ENCODE measurements around the gene DLL1.
A peak's percentile ranks its signal among the peaks of the same experiment; 100 is the strongest.

Gene DLL1

GRCh38 chr6:170248861-170249600, 41.8 kb downstream of the DLL1 start:
- DNase-seq = no peak

DNA sequence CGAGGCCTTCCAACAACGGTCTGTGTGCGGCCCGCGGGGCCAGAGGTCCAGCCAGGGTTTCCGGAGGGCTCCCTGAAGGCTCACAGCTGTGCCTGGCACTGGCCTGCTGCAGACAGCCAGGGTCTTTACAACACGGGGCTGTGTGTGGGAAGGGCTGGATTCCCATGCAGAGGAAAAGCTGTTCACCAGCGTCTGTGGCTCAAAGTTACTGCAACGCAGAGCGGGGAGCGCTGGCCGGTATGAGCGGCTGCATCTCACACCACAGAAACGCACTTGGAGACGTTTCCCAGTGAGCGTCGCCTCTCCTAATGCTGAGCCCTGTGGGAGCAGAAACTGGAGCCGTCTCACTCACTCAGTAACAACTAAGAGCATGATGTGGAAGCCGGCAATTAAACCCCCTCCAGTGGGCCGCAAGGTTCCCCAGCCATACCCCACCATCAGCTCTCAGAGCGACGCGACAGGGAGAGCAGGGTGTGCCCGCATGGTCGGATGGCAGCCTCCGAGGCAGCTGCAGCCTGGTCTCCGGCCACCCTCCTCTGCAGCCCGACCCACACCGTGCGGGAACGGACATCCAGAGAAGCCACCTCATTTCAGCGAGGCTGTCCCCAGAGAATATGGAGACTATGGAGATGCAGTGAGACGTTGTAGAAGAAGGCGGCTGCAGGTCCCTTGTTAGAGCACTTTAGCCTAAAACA, 42.6 kb downstream of the DLL1 start:
- no peak for DNase-seq

DNA sequence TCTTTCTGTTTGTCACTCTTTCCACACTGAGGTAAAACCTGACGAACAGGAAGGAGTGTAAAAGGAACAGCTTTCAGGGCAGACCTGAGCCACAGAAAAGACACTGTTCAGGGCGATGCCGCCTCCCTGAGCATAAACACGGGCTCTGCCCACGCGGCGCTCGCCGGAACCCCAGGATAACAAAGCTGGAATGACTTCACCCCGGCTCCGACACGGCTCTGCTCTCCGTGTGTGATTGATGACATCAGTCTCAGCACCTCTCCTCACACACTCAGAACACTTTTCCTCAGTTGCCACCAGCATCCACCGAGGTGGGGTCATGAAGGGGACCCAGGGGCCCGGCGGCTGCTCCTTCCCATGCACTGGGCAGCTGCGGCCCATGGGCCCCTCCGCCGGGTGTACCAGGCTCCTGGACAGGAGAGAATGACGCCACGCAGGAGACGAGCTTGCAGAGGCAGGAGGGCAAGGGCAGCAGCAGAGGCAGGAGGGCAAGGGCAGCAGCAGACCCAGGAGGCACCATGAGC, 43.6 kb downstream of the DLL1 start:
- no peak for DNase-seq

DNA sequence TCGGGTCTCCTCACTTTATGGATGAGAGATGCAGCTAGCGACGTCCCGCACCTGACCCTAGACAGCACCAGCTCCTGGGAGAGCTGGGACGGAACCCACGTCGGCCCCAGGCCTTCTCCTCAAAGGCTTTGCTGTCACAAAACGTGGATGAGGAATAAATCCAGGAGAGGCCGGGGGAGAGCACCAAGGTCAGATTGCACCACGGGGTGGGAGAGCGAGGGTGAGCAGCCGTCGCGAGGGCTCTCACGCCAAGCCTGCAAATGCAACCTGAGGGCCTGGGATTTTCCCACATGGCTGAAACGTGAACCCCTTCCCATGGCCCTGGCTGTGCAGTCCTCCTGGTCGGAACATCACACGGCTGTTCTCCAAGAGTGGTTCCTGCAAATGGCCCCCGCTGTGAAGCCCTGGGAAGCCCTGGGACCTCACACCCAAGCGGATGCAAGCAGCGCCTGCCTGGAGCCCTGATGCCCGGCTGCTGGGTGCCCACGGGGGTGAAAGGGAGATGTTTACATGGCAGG, 45.3 kb downstream of the DLL1 start:
- no peak for DNase-seq

DNA sequence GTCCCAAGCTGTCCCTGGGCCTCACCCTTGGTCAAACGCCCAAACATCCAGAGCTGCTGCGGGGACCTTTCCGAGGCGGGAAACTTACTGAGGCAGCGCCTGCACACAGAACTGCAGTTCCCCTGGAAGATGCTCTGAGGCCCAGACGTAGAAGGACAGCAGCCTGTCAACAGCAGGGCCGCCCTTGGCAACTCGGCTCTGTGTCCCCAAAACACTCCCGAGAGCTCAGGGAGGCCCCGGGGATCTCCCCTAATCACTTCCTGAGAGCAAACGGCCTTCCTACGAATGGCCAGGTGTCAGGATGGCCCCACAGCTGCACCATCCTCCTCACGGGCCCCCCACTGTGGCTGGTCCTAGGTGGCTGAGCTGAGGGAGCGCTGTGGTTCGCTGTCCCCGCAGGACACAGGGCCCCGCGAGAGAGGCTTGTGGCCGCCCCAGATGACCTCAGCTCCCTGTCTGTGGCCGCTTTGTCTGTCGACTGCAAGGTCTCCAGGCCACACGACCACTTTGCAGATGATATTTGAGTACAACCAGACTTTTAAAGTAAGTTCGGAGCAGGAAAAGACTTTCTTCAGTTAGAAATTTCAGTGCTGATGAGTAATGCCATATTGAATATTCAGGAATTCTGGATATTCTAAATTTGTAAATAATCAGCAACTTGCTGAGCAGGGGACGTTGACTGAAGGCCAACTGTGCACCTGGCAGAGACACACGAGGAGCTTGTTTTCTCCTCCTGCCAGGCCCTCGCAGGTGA, 46.0 kb downstream of the DLL1 start:
- DNase-seq = peak; percentile 32

GRCh38 chr6:170243791-170244291, 47.0 kb downstream of the DLL1 start:
- peak; percentile 96 for DNase-seq

DNA sequence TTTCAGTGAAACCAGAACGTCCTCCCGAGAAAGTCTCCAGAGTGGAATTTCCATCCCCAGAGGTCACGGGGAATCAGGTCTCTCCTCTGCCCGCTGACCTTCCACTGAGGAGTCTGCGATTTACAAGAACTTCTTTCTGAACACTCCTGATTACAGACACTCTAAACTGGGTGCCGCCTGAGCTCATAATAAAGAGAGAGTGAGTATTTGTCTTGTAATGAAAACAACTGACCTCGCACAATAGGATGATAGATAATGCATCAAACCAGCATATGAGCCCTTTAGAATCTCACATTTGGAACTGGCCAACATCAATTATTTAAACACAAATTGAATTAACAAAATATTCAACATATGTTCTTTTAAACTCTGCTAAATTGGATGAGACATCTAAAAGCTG, 47.5 kb downstream of the DLL1 start:
- DNase-seq = peak; percentile 62

DNA sequence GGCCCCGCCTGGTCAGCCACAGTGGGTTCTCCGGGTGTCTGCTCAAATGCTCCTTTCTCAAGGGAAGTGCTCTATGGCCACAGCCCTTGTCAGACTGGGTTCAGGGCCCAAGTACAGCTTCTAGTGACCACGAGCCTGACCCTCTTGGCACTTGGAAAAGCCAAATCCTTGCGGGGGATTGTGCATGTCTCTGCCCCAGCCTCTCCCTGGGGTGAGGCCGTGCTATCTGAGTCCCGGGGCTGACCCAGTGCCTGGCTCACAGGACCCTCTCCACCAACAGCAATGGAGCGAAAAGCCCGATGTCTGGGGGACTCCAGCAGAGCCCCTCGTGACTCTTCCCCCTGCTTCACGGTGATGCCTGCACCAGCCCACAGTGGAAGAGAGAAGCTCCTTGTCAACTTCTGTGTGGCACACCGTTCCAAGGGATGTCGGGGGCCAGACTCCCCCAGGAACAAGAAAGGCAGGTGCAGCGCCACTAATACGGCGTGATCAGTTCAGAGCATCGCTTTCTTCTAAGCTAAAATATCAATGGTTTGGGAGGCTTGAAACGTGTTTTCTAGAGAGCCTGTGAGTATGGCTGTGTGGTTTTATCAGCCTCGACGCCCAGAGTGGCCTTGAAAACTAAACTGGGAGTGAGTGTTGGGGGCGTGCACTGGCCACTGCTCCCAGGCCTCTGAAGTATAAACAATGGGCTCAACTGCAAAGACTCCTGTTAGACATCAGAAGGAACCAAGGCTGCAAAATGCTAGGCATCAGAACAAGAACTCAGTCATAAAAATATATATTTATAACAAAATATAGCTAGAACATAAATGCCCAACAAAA, 51.9 kb downstream of the DLL1 start:
- DNase-seq = no peak

- no peak for DNase-seq
These were observed 52.7 kb downstream of the DLL1 start for GRCh38 chr6:170237999-170238740.

DNA sequence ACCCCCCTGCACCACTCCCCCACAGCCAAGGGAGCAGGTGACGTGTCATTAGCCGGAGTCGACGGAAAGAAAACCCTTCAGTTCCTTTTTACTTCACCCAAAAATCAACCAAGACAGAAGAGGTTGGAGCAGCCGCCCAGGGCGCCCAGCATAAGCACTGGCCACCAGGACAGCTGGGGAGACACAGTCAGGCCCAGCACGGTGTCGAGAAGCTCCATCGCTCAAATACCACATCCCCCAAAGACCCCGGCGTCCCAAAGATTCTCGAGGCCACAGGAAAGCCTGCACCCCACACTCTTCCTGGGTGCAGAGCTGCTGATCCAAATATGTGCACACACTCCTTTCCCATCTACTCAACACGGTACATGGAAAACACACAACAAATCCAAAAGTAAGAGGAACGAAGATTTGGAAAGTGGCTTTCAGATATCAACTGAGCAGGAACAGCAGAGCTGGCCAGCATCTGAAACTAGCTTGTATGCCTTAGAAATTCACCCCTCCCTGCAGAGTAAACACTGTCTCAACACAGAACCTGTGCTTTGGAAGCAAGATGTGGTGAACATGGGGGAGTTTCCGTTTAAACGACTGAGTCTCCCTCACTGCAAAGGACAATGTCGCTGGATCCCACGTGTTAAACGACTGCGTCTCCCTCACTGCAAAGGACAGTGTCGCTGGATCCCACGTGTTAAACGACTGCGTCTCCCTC, 54.6 kb downstream of the DLL1 start:
- DNase-seq = no peak

DNA sequence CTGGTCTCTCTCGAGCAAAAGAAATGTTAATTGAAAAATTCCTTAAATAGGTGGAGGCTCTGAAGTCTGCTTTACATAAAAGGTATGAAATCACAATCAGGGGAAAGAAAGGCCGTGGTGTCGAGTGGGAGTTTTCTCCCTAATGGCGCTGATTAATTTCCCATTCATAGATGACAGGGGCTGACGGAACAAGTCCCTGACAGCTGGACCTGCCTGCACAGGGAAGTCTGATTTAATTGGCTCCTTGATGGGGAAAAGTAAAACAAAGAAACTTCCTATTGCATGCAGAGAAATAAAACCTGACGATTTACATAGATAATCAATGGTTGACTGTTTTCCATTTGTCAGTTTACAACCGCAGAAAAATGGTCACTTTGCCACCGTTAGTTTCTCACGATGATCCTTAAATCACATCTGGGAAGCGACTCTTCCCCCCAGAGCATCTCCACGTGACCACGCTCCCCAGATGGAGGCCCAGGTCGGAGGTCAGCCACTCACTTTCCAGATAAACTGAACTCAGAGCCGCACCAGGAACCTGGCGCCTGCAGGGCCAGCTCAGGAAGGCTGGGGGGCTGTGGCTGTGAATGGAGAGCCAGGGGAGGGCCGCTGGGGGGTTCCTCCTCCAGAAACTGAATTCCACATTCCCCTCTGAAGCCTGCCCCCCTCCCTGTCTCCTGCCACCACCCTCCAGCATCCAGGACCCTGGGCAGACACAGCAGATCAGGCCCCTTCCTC, 55.3 kb downstream of the DLL1 start:
- no peak for DNase-seq

DNA sequence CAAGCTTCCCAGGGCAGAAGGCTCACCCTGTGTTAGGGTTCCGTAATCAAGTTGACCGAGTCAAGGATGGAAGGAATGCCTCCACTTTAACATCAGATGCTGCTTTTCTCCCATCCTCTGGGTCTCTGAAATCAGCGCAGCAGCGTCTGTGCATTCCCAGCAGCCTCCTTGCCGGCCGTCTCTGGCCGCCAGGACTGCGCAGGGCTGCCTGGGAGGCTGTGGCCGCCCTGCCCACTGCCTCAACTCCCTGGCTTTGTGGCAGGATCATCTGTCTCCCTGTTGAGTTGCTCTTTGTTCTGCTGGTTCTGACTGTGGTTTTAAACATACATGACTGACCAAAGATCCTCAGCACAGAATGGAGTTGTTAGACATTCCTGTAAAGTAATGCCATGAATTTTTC, 56.5 kb downstream of the DLL1 start:
- no peak for DNase-seq

DNA sequence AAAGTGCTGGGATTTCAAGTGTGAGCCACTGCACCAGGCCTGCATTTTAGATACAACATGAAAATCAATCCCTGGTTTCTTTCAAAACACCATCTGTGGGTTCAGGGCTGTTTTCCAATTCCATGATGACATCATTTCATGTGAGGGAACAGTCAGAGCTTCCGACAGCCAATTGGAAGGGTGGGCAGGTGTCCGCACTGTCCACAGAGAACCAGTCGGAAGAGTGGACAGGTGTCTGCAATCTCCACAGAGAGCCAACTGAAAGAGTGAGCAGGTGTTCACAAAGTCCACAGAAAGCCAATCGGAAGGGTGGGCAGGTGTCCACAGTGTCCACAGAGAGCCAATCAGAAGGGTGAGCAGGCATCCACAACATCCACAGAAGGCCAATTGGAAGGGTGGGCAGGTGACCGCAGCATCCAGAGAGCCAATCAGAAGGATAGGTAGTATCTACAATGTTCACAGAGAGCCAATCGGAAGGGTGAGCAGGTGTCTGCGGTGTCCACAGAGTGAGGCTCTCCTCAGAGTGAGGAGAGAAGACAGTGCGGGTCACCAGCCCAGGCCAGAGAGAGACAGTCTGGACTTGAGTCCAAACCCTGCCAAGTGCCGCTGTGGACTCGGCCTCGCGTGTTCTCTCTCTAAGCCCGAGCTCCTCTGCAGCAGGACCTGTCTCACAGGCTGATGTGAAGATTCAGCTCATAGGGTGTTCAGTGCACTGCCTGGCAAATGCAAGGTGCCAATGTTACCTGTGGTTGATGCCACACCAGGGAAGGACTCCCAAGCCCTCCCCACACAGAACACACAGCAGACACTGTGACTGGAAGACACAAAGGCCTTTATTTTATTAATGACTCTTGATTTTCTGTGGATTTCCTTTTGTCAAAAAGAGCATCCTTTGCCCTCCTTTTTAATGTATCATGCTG, 57.3 kb downstream of the DLL1 start:
- peak; percentile 41 for DNase-seq
